ACHN (cell line): ENCODE measurements around the gene PHACTR1.
A peak's percentile ranks its signal among the peaks of the same experiment; 100 is the strongest.
"Not testable (repeated sequence)": the region's sequence is repeated elsewhere in the genome, so short reads cannot be mapped to it uniquely, and the experiment has no call there.

Experiments
- DNase-seq: peaks from one replicate; pipeline ENCODE4 v3.0.0-alpha.2; 2015
- in situ Hi-C: cut with HindIII; loops from 2 replicates; pipeline ENCODE4 v1.10.0; 2017; ENCODE audit warnings: low sequenced_read_pairs, low pct_ligation_motif_present, low pct_unique_long_range_greater_than_20kb

Gene PHACTR1

GRCh38 chr6:13303668-13304017 lies 587.1 kb downstream of the PHACTR1 start:
- peak; percentile 46 for DNase-seq
- in situ Hi-C loops = no loop called here

- DNase-seq = no peak
- in situ Hi-C loops = no loop called here
Measured at GRCh38 chr6:13304101-13304500, 587.5 kb downstream of the PHACTR1 start.

DNA sequence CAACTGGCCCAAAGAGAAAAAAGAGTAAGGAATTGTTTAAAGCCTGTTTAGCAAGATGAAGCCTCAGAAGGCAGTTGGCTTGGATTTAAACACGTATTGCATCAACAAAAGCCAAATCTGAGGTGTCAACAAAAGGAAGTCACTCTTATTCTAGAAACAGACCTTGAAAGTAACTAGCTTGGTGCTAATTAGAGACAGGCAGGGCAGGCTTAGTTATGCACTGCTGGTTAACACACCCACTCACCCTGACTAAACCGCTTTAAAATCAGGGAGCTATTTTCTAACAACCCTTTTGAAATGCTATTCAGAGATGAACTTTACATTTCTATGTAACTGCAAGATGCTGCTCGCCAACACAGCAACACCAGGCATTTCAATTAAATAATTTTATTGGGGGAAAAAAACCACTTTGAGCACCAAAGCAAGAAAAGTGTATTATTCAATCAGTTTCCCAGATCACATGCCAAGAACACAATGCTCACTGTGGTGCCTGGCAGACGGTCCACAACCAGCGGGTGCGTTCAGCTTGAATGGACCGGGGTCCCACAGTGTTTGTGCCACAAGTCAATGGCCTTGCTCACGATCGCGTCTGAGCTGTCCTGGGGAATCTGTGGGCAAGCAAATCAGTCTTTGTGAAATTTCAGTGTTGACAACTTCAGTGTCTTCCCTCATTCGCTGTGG lies 588.2 kb downstream of the PHACTR1 start:
- in situ Hi-C loops = no loop called here

GRCh38 chr6:13305288-13305687 lies 588.7 kb downstream of the PHACTR1 start:
- DNase-seq = no peak
- in situ Hi-C loops = no loop called here

More for the DNA sequence above, 588.2 kb downstream of the PHACTR1 start:
- no peak for DNase-seq

GRCh38 chr6:13305791-13306190 lies 589.2 kb downstream of the PHACTR1 start:
- in situ Hi-C loops = no loop called here
- no peak for DNase-seq

- in situ Hi-C loops = no loop called here
- peak; percentile 50 for DNase-seq
Measured at GRCh38 chr6:13307508-13307995, 591.0 kb downstream of the PHACTR1 start.

GRCh38 chr6:13308332-13308731 lies 591.8 kb downstream of the PHACTR1 start:
- in situ Hi-C loops = no loop called here
- no peak for DNase-seq

GRCh38 chr6:13311155-13311554 lies 594.6 kb downstream of the PHACTR1 start:
- no peak for DNase-seq
- in situ Hi-C loops = no loop called here

GRCh38 chr6:13314806-13315205 lies 598.2 kb downstream of the PHACTR1 start:
- in situ Hi-C loops = no loop called here
- no peak for DNase-seq

- DNase-seq = no peak
- in situ Hi-C loops = no loop called here
Measured at GRCh38 chr6:13315896-13316295, 599.3 kb downstream of the PHACTR1 start.

DNA sequence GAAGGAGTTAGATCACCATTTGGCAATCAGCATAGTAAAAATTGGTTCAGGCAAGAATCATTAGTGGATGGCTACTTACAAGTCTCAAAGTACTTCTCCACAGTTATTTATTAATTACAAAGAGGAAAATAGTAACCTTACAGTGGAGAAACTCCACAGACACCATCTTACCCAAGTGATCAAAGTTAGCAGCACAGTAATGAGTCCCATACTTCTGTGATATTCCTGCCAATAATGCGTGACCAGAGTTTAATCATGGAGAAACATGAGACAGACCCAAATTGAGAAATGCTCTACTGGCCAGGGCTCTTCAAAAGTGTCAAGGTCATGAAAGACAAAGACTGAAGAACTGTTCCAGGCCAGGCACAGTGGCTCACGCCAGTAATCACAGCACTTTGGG lies 602.3 kb downstream of the PHACTR1 start:
- no peak for DNase-seq
- in situ Hi-C loops = no loop called here

DNA sequence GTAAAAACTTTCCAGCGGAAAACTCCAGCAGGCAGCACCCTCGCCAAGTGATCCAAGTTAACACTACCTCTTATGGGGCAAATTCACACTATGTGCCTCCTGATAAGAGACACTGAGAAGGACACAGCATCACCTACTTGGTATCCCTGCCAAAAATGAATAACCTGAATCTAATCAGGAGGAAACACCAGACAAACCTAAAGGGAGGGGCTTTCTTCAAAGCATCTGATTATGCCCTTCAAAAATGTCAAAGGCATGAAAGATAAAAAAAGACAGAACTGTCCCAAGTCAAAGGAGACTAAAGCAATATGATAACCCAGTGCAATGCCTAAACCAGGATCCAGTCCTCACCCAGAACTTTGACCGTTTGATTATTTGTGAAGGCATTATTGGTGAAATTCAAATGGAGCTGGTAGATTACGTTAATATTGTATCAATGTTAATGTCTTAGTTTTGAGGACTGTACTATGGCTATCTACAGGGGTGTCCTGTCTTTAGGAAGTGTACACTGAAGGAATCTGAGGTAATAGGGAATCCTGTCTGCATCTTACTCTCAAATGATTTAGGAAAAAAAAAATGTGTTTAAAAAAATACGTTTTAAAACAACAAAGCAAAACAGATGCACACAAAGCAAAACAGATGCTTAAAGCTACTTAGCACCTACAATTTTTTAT lies 603.5 kb downstream of the PHACTR1 start:
- no peak for DNase-seq
- in situ Hi-C loops = no loop called here

- in situ Hi-C loops, DNase-seq: not testable (repeated sequence)
Measured at GRCh38 chr6:13326031-13326586, 609.5 kb downstream of the PHACTR1 start.

DNA sequence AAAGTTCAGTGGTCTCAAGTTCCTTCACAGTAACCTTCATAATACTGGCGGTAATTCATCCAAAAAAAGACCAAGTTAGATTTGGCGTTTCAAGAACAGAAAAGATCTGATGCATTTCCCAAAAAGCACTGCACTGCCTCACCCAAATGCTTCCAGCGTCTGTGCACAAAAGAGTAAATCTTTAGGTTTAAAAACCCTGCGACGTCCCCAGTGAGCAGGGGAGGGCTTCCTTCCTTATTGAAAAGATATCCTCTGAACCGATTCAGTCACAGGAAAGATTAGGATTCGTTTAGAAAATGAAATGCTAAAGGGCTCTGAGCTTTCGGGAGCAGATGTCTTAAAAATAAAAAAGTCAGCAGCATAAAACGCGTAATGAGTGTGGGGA lies 611.1 kb downstream of the PHACTR1 start:
- in situ Hi-C loops = no loop called here
- DNase-seq = no peak

DNA sequence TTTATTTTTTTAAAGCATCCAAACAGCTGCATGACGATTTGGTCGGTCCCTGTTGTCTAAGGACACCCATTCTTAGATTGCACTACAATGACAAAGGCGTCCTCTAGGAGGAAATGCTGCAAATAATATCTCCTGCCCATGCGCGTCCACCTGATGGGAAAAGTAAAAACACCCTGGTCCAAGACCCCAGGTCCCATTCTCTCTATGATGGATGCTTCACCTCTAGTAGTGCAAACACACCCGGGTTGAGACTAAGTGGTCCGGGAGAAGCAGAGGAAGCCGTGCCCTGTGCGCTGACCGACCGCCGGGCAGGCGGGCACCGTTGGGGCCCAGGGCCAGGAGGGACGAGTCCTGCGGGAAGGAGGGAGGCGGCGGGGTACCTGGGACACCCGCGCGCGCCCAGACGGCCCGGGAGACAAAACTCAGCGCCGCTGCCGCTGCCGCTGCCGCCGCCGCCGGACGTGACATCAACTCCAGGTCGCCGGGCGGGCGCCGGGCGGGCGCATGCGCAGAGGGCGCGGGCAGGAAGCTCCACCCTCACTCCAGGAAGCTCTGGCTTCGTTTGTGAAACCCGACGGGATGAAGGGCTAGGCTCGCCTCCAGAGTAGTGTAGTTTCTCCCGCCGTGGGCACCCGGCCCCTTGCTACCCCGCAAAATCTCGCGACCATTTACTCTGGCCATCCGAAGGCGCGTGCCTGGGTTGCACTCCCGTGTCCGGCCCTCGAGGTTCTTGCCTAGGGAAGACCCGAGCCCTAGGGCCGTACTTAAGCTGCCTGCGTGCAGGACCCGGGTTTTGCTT lies 611.7 kb downstream of the PHACTR1 start, which contains the start of gene TBC1D7:
TSS of gene TBC1D7 (minus strand) at position 462 of the 799 bp plus-strand sequence. CDS start 1,639 bp downstream, outside the sequence.
- in situ Hi-C loops = no loop called here
- peak; percentile 87 for DNase-seq

DNA sequence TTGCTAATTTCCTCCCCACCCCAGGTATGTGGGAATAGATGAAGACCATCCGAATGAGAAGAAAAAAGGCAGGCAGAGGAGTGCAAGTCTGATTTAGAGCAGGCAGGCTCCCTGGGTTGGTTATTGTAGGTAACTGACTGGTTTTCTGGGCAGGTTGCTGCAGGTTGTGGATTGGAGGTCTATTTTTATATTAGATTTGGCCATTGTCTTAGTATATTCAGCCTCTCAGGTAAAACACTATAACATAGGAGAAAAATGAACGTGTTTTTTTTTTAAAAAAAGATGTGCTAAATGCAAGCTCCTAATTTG lies 612.3 kb downstream of the PHACTR1 start:
- in situ Hi-C loops = no loop called here
- DNase-seq = no peak

DNA sequence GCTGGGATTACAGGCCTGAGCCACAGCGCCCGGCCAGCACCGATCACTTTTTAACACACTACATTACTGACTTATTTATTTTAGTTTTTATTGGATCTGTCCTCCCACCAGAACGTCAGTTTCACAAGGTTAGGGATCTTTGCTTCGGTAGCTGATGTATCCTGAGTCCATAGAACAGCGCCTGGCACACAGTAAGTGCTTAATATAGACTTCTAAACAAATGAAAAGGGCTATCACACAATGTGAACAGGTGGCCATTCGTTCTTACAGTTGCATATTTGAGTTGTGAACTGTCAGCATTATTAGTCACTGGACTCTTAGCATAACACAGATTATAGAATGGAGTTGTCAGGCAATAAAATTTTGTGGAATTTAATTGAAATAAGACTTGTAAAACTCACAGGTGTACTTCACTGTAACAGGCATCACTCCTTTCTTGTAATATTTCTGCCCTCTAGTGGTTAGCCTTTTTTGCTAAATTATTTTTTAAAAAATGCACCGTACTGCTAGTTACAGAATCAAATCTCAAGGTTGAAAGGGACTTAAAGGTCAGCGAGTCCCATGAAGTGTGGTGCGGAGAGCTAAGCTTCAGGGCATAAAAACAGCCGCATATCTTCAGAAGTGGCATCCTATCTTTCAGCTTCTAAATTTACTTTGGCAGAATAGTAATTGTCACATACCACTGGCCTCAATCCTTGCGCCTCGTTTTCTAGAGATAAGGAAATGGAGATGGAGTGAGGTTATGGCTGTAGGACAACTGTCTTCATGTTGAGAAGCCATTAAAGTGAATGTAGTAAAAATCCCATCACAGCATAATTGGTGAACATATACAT lies 615.2 kb downstream of the PHACTR1 start:
- in situ Hi-C loops = no loop called here
- peak; percentile 40 for DNase-seq

DNA sequence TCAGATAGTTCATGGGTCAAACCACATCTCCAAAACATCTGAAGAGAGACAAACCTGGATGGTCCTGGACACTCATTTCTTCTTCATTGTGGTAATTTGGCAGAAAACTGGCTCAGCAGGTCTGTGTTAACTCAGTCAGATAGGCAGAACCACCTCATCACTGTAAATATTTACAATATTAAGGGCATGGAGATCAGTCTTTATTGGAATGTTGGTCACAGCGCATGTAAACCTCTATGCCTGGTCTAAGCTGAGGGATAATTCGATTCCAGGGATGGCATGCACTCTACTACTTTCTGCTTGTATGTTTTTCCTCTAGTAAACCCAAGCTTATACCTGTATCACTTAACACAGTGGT lies 615.8 kb downstream of the PHACTR1 start:
- in situ Hi-C loops = no loop called here
- DNase-seq = no peak
